HCT116 (cell line): Measurements from ENCODE around the gene CCDC85B. TPM values are rescaled to one million over a fixed set of nuclear protein-coding genes. Genes with fewer than 3 reads are reported as not detected.

Experiments used
- ATAC-seq: fragments of 200-7000 bp; cut with Tn5 transposase; 2 replicates; pipeline ENCODE4 v1.9.1; 2020; ENCODE audit warnings: mild to moderate bottlenecking, moderate library complexity
- BruUV-seq: library from RNA; stranded (reverse); fragments of 400-500 nt; replicated peaks from 2 replicates; lab custom pipeline; 2021; lab: Mats Ljungman, UMichigan
- CTCF ChIA-PET: fragments of 300-600 bp; sonication (Branson Sonifier 250); formaldehyde crosslinking; loops from one replicate; lab custom pipeline; 2021; ENCODE audit warnings: antibody characterized with exemption; lab: Charles Lee
- POLR2A ChIA-PET: fragments of 300-600, 350-600 bp; sonication (Branson Sonifier 250); formaldehyde crosslinking; loops from one replicate; lab custom pipeline; 2021; ENCODE audit warnings: antibody characterized with exemption; lab: Charles Lee
- RAD21 ChIA-PET, 2 experiments: fragments of 300-600 bp; sonication (Branson Sonifier 250); formaldehyde crosslinking; loops; one replicate each; lab custom pipeline; 2023; ENCODE audit warnings: low total read pairs in 2 of 2; ENCODE audit not compliant: uncharacterized antibody in 2 of 2, unreplicated experiment in 2 of 2, low non-redundant PET in 1 of 2; lab: Charles Lee
- DNase-seq: peaks from one replicate; pipeline ENCODE4 v3.0.0-alpha.2; 2010; ENCODE audit warnings: low read depth, low spot score
- H2AFZ ChIP-seq: fragments of 200-600 bp; shearing (Covaris generic), sonication (generic); 2 replicates; pipeline ENCODE4 v1.6.1; 2017; ENCODE audit warnings: low read depth, mixed run types, mixed read lengths, antibody characterized with exemption, low read length; ENCODE audit not compliant: poor library complexity, severe bottlenecking
- H3K27ac ChIP-seq: 2 replicates; pipeline ENCODE4 v1.5.1; 2012; ENCODE audit warnings: low read depth, low read length
- H3K27me3 ChIP-seq: fragments of 200-600 bp; sonication (generic); 2 replicates; pipeline ENCODE4 v1.6.1; 2016; ENCODE audit warnings: mixed run types, low read length, mixed read lengths; ENCODE audit not compliant: insufficient read depth
- H3K36me3 ChIP-seq, 2 experiments: fragments of 200-500 bp in 1 of 2; fragments of 200-600 bp in 1 of 2; sonication (Bioruptor generic) in 1 of 2; sonication (generic) in 1 of 2; 2 replicates each; pipeline versions ENCODE4 v1.5.1 to v1.6.1; 2014 to 2016; ENCODE audit warnings: low read length in 2 of 2, inconsistent platforms in 1 of 2, mixed read lengths in 1 of 2, mixed run types in 1 of 2; ENCODE audit not compliant: insufficient read depth in 2 of 2, control insufficient read depth in 1 of 2
- H3K4me1 ChIP-seq, 2 experiments: fragments of 200-600 bp in 1 of 2; sonication (generic) in 1 of 2; 2 replicates each; pipeline versions ENCODE4 v1.5.1 to v1.6.1; 2012 to 2017; ENCODE audit warnings: low read length in 2 of 2, inconsistent platforms in 1 of 2, mild to moderate bottlenecking in 1 of 2, mixed read lengths in 1 of 2, mixed run types in 1 of 2, moderate library complexity in 1 of 2; ENCODE audit not compliant: insufficient read depth in 2 of 2, control insufficient read depth in 1 of 2
- H3K4me2 ChIP-seq: fragments of 200-600 bp; sonication (generic); 2 replicates; pipeline ENCODE4 v1.6.1; 2017; ENCODE audit warnings: mixed run types, low read length, mixed read lengths
- H3K4me3 ChIP-seq, 2 experiments: fragments of 200-600 bp in 1 of 2; sonication (generic) in 1 of 2; replicated peaks in 1 of 2; 2 replicates each; pipeline ENCODE4 v1.5.1; 2011 to 2016; ENCODE audit warnings: low read length in 2 of 2, control low read depth in 1 of 2, low read depth in 1 of 2, mild to moderate bottlenecking in 1 of 2, mixed read lengths in 1 of 2, mixed run types in 1 of 2
- H3K79me2 ChIP-seq: fragments of 200-600 bp; sonication (generic); 2 replicates; pipeline ENCODE4 v1.6.1; 2017; ENCODE audit warnings: mild to moderate bottlenecking, mixed run types, low read length, moderate library complexity, mixed read lengths; ENCODE audit not compliant: insufficient read depth
- H3K9ac ChIP-seq: fragments of 200-600 bp; sonication (generic); 2 replicates; pipeline ENCODE4 v1.6.1; 2016; ENCODE audit warnings: low read length, mixed read lengths
- H3K9me2 ChIP-seq: fragments of 200-600 bp; sonication (generic), shearing (Covaris generic); 2 replicates; pipeline ENCODE4 v1.6.1; 2017; ENCODE audit warnings: mixed run types, mild to moderate bottlenecking, moderate library complexity; ENCODE audit not compliant: insufficient read depth
- H3K9me3 ChIP-seq, 2 experiments: fragments of 200-500 bp in 1 of 2; fragments of 200-600 bp in 1 of 2; sonication (Bioruptor generic) in 1 of 2; sonication (generic) in 1 of 2; 2 replicates each; pipeline ENCODE4 v1.6.1; 2014 to 2017; ENCODE audit warnings: low read length in 2 of 2, mixed read lengths in 2 of 2, inconsistent platforms in 1 of 2, low read depth in 1 of 2, mild to moderate bottlenecking in 1 of 2, mixed run types in 1 of 2, moderate library complexity in 1 of 2; ENCODE audit not compliant: control insufficient read depth in 1 of 2, insufficient read depth in 1 of 2
- H4K20me1 ChIP-seq: fragments of 200-600 bp; sonication (generic), shearing (Covaris generic); 2 replicates; pipeline ENCODE4 v1.6.1; 2017; ENCODE audit warnings: mixed run types, mild to moderate bottlenecking, moderate library complexity; ENCODE audit not compliant: insufficient read depth
- ATF3 ChIP-seq: IDR thresholded peaks from 2 replicates; pipeline ENCODE4 v1.6.1; 2012
- CBX3 ChIP-seq: IDR thresholded peaks from 2 replicates; pipeline ENCODE4 v1.6.1; 2012; ENCODE audit warnings: low read depth
- ELF1 ChIP-seq: IDR thresholded peaks from 2 replicates; pipeline ENCODE4 v1.6.1; 2012; ENCODE audit warnings: low read depth, borderline replicate concordance
- EZH2 ChIP-seq: fragments of 200-600 bp; sonication (generic); IDR thresholded peaks from 2 replicates; pipeline ENCODE4 v1.6.1; 2017; ENCODE audit warnings: antibody characterized with exemption, mixed run types
- EZH2phosphoT487 ChIP-seq: fragments of 200-600 bp; IDR thresholded peaks from 2 replicates; pipeline ENCODE4 v1.6.1; 2018; ENCODE audit warnings: antibody characterized with exemption, borderline replicate concordance
- FOSL1 ChIP-seq: IDR thresholded peaks from 2 replicates; pipeline ENCODE4 v1.6.1; 2012; ENCODE audit warnings: low read depth
- JUND ChIP-seq: IDR thresholded peaks from 2 replicates; pipeline ENCODE4 v1.6.1; 2012
- MAX ChIP-seq: IDR thresholded peaks from 2 replicates; pipeline ENCODE4 v1.6.1; 2012
- POLR2A ChIP-seq: IDR thresholded peaks from 2 replicates; pipeline ENCODE4 v1.7.0; 2011; ENCODE audit warnings: borderline replicate concordance; ENCODE audit not compliant: insufficient read depth, insufficient read length; ENCODE audit errors: extremely low read depth
- POLR2AphosphoS5 ChIP-seq: IDR thresholded peaks from 2 replicates; pipeline ENCODE4 v1.6.1; 2011; ENCODE audit warnings: mild to moderate bottlenecking, low read depth, low read length, moderate library complexity
- RAD21 ChIP-seq: IDR thresholded peaks from 2 replicates; pipeline ENCODE4 v1.6.1; 2012; ENCODE audit warnings: low read depth, mild to moderate bottlenecking
- REST ChIP-seq: IDR thresholded peaks from 2 replicates; pipeline ENCODE4 v1.6.1; 2012; ENCODE audit warnings: low read depth
- SIN3A ChIP-seq: IDR thresholded peaks from 2 replicates; pipeline ENCODE4 v1.6.1; 2012; ENCODE audit warnings: low read depth
- SP1 ChIP-seq: IDR thresholded peaks from 2 replicates; pipeline ENCODE4 v1.6.1; 2012; ENCODE audit warnings: low read depth
- SRF ChIP-seq: IDR thresholded peaks from 2 replicates; pipeline ENCODE4 v1.6.1; 2012; ENCODE audit warnings: low read depth
- TCF7L2 ChIP-seq: IDR thresholded peaks from 2 replicates; pipeline ENCODE4 v1.7.0; 2011; ENCODE audit warnings: borderline replicate concordance, inconsistent platforms; ENCODE audit not compliant: insufficient read depth, insufficient read length; ENCODE audit errors: extremely low read depth
- YY1 ChIP-seq: IDR thresholded peaks from 2 replicates; pipeline ENCODE4 v1.6.1; 2011; ENCODE audit warnings: low read length, low read depth, moderate library complexity, mild to moderate bottlenecking; ENCODE audit not compliant: insufficient replicate concordance; ENCODE audit errors: extremely low read depth
- ZNF274 ChIP-seq: fragments of 200-500 bp; sonication (Bioruptor generic); IDR thresholded peaks from 2 replicates; pipeline ENCODE4 v1.6.1; 2014; ENCODE audit warnings: mild to moderate bottlenecking, low read depth, low read length, inconsistent platforms
- intact Hi-C: fragments of 100-400 bp; cut with micrococcal nuclease; formaldehyde crosslinking; loops from 2 replicates; pipeline ENCODE4 v1.10.0; 2022
- total RNA-seq: library from RNA; stranded (reverse); gene quantifications from one replicate; pipeline ENCODE4 v1.2.1, GENCODE V29; 2021; ENCODE audit not compliant: unreplicated experiment

The CCDC85B gene
- total RNA-seq, 1 experiment from 2014 or later = 84.3 TPM

- BruUV-seq = no TSS peak
- H2AFZ ChIP-seq = no peak overlapping the region
- peaks cover 12 to 24% of the 10 kb centered on the region in 2 experiments; a peak in 3 of 4 replicates for H3K36me3 ChIP-seq
- ChIA-PET CTCF (interaction anchor here (0.6 to 4.3 kb wide), 3 partner anchors 24 to 150 kb away, joined by 3 to 82 read pairs (median 34); partner anchors contain the start of genes CCDC85B and FIBP), POLR2A (interaction anchor here (0.9 to 5.3 kb wide), 3 partner anchors 9 to 29 kb away, joined by 3 to 84 read pairs (median 36); partner anchors contain the start of genes CCDC85B and FIBP), RAD21 (no interaction called here)
- H3K27me3 ChIP-seq = no peaks in the 10 kb centered on the region
- ATAC-seq (no peak), DNase-seq (no peak)
- peaks cover 7% of the 10 kb centered on the region; the same call in 1 of the 2 replicates for H4K20me1 ChIP-seq
- peaks cover 40% of the 10 kb centered on the region for H3K79me2 ChIP-seq
- peak overlapping the region; percentile 85 to 100 for H3K4me3 ChIP-seq
- H3K9me2 ChIP-seq = no peaks in the 10 kb centered on the region
- peak overlapping the region; percentile 99 for H3K9ac ChIP-seq
- peaks cover 21 to 37% of the 10 kb centered on the region in 2 experiments for H3K4me1 ChIP-seq
- TF ChIP-seq ZNF274 (no peak), EZH2phosphoT487 (no peak), SRF (no peak), SP1 (no peak), POLR2A (no peak), CBX3 (no peak), MAX (no peak), SIN3A (no peak), REST (no peak), FOSL1 (no peak), POLR2AphosphoS5 (no peak), EZH2 (no peak), JUND (no peak), TCF7L2 (no peak), ATF3 (no peak), ELF1 (no peak), RAD21 (no peak), YY1 (no peak)
- H3K27ac ChIP-seq = peak overlapping the region; percentile 97
- H3K4me2 ChIP-seq = peak overlapping the region; percentile 77
- intact Hi-C loops = no loop called here
- H3K9me3 ChIP-seq = no peaks in the 10 kb centered on the region
Measured at GRCh38 chr11:65861165-65861505, 29.3 kb upstream of the CCDC85B start.
